Measurements from ENCODE around the gene TECPR2. TPM values are rescaled to one million over a fixed set of nuclear protein-coding genes. Genes with fewer than 3 reads are reported as not detected.

TECPR2 gene
- total and polyA plus RNA-seq, 2 of the 13 experiments (the other 11 are each of a cell fraction or from before 2014, with no cell fraction given) = 3.5 to 5.7 TPM

GRCh38 chr14:102517392-102518062 is 154.8 kb downstream of the TECPR2 start (continued):
- TF ChIP-seq HMGXB3 (CRISPR knock-in tag; IDR thresholded peaks at IDR 0.05; ENCODE audit: borderline replicate concordance) (no peak), MAFF (IDR thresholded peaks at IDR 0.05; ENCODE audit: low read depth, low read length) (no peak), ZFP62 (CRISPR knock-in tag; IDR thresholded peaks at IDR 0.05) (no peak), ZNF329 (CRISPR knock-in tag; IDR thresholded peaks at IDR 0.05; ENCODE audit: low read depth) (no peak), ZNF629 (CRISPR knock-in tag; conservative IDR thresholded peaks at IDR 0.05) (peak; percentile 90), KDM4B (CRISPR knock-in tag; IDR thresholded peaks at IDR 0.05) (no peak), STAG1 (CRISPR knock-in tag; IDR thresholded peaks at IDR 0.05) (no peak), ZBTB33 (CRISPR knock-in tag; IDR thresholded peaks at IDR 0.05) (peak; percentile 68), ZC3H13 (CRISPR knock-in tag; IDR thresholded peaks at IDR 0.05) (no peak), SIX4 (CRISPR knock-in tag; IDR thresholded peaks at IDR 0.05) (no peak), AFF4 (CRISPR knock-in tag; IDR thresholded peaks at IDR 0.05) (no peak), ZNF709 (CRISPR knock-in tag; IDR thresholded peaks at IDR 0.05) (no peak), RBM39 (IDR thresholded peaks at IDR 0.05; ENCODE audit: low read depth, low read length, poor library complexity, severe bottlenecking) (peak; percentile 20), ZFP36L2 (CRISPR knock-in tag; IDR thresholded peaks at IDR 0.05) (no peak), ZNF512B (CRISPR knock-in tag; IDR thresholded peaks at IDR 0.05; ENCODE audit: borderline replicate concordance) (no peak), POLR2AphosphoS5 (IDR thresholded peaks at IDR 0.05; ENCODE audit: low read depth, low read length) (no peak), SUZ12 (IDR thresholded peaks at IDR 0.05; ENCODE audit: low read depth, low read length) (no peak)
